ENCODE measurements around the gene CSE1L.
"Not testable (repeated sequence)": the region's sequence is repeated elsewhere in the genome, so short reads cannot be mapped to it uniquely, and the experiment has no call there.

Gene CSE1L

DNA sequence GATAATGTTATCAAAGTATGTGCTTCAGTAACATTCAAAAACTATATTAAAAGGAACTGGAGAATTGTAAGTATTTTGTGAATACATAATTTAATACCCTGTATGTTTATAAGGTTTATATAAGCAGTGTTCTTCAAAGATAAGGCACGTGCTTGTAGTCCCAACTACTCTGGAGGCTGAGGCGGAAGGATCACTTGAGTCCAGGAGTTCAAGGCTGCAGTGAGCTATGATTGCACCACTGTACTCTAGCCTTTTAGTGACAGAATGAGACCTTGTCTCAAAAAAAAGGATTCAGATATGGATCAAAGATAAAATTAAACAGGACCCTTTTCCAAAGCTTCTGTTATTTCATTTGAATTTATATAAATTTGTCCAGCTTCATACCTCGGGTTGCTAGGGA lies 17.2 kb downstream of the CSE1L start:
- DNase-seq (ENCODE audit: low spot score) = no peak

DNA sequence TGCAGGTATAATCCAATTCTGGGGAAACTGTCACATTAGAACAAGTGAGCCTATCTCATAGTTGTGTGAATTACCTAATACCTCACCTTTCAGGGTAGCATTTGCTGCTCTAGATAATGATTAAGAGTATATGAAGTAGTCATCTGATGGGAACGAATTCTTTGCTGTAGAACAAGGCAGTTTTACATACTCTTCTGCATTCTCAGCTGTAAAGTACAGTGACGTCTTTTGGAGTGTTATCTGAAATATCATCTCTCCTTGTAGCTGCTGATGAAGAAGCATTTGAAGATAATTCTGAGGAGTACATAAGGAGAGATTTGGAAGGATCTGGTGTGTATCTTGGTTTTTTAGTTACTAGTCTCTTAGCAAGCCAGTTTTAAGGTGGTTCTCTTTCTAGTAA lies 28.4 kb downstream of the CSE1L start:
- DNase-seq (ENCODE audit: low spot score) = no peak

DNA sequence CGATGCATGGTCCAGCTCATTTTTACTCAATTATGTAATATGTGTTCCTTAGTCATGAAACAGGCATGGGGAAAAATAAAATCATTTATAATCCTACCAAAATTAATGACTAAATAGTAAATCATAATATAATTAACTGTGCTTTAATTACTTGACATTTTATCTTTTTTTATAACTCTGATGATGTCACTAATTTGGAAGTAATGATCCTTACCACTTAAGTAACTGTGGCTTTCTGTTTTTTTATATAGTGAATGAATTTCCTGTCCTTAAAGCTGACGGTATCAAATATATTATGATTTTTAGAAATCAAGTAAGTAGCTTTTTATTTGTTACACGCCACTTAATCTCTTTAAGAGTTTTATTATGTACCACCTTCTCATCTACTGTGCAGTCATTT lies 32.2 kb downstream of the CSE1L start:
- no peak for DNase-seq (ENCODE audit: low spot score)

DNA sequence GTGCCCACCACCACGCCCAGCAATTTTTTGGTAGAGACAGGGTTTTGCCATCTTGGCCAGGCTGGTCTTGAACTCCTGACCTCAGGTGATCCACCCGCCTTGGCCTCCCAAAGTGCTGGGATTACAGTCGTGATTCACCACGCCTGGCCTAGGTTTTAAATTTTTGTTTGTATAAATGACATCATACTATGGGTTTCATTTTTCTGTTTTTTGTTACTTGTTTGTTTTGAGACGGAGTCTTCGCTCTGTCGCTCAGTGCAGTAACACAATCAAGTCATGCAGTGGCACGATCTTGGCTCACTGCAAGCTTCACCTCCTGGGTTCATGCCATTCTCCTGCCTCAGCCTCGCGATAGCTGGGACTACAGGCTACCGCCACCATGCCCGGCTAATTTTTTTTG lies 36.2 kb downstream of the CSE1L start:
- DNase-seq (ENCODE audit: low spot score) = not testable (repeated sequence)

DNA sequence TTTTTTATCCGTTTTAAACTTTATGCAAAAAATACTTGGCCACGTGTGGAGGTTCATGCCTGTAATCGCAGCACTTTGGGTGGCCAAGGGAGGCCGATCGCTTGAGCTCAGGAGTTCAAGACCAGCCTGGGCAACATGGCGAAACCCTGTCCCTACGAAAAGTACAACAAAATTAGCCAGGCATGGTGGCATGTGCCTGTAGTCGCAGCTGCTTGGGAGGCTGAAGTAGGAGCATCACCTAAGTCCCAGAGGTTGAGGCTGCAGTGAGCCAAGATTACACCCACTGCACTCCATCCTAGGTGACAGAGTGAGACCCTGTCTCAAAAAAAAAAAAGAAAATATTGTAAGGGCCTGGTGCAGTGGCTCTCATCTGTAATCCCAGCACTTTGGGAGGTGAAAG lies 45.0 kb downstream of the CSE1L start:
- DNase-seq (ENCODE audit: low spot score) = no peak

DNA sequence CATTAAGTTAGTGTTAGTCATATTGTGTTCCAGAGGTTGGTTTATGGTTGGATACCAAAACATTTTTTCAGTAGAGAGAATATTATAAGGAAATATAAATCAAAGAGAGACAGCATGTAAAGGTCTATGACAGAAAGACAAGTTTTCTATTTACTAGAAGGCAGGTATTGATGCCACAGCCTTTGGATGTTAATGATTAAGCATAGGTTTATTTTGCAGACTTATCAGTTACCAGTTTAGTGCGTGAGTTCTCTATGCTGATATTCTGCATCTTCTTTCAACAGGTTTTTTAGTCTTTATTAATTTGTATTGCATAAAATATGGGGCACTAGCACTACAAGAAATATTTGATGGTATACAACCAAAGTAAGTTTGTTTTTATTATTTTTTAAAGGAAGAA lies 45.6 kb downstream of the CSE1L start:
- no peak for DNase-seq (ENCODE audit: low spot score)

DNA sequence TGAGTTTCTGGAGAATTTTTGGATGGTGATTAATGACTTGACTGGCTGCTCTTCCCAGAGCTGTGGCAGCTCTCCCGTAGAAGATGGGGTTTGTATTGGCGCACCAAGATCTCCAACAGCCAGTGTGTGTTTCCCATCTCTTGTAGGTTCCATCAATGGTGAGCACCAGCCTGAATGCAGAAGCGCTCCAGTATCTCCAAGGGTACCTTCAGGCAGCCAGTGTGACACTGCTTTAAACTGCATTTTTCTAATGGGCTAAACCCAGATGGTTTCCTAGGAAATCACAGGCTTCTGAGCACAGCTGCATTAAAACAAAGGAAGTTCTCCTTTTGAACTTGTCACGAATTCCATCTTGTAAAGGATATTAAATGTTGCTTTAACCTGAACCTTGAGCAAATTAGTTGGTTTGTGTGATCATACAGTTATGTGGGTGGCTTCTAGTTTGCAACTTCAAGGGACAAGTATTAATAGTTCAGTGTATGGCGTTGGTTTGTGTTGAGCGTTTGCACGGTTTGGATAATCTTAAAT lies 50.2 kb downstream of the CSE1L start:
- DNase-seq (ENCODE audit: low spot score) = no peak

DNA sequence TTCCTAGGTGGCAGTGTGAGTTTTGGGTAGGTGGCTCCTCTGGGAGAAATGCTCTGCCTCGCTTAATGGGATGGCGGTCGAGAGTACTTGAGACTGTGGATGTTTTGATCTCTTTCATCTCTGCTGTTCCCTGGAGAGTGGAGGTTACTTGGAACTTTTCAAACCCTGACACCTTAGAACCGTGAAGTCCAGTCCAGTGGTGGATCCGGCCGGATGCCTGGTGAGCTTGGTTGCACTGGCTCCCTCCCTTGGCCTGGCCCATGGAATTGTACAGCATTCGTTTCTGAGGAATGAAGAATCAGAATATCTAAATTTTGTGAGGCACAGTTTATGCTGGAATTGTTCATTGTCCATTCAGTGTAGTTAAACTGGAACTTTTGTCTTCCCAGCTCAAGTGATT lies 51.0 kb downstream of the CSE1L start:
- DNase-seq (ENCODE audit: low spot score) = no peak

DNA sequence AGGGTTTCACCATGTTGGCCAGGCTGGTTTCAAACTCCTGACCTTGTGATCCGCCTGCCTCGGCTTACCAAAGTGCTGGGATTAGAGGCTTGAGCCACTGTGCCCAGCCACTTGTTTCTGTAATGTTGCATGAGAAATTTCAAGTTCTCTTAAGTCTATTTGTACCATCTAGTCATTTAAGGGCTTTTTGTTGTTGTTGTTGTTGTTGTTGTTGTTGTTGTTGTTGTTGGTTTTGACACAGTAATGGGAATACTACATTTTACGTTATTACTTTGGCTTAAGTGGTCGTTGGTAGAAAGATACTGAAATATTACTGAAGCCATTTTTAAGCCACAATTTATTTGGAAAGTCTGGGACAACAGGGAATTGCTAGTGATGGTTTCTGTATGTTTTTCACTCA lies 52.0 kb downstream of the CSE1L start:
- no peak for DNase-seq (ENCODE audit: low spot score)

DNA sequence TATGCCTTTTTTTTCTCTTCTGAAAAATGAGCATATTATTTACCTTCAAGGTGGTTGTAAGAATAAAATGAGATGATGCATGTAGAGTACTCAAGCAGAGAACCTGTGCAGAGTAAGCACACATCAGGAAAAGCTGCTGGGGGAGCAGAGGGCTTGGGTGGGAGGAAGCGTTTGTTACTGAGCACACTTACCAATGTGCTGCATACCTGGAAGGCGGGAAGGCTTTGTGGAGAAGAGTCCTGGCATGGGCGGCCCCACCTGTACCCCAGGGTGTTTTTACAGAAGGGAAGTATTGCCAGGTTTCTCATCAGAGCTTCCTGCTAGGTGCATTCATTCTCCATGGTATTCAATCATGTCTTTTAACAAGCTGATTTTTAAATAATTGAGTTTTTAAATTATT lies 52.9 kb downstream of the CSE1L start:
- no peak for DNase-seq (ENCODE audit: low spot score)

DNA sequence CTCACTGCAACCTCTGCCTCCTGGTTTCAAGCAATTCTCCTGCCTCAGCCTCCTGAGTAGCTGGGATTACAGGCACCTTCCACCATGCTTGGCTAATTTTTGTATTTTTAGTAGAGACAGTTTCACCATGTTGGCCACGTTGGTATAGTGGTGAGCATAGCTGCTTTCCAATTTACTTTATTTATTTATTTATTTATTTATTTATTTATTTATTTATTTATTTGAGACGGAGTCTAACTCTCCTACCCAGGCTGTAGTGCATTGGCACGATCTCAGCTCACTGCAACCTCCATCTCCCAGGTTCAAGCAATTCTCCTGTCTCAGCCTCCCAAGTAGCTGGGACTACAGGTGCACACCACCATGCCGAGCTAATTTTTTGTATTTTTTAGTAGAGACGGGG lies 54.2 kb downstream of the CSE1L start:
- not testable (repeated sequence) for DNase-seq (ENCODE audit: low spot score)

DNA sequence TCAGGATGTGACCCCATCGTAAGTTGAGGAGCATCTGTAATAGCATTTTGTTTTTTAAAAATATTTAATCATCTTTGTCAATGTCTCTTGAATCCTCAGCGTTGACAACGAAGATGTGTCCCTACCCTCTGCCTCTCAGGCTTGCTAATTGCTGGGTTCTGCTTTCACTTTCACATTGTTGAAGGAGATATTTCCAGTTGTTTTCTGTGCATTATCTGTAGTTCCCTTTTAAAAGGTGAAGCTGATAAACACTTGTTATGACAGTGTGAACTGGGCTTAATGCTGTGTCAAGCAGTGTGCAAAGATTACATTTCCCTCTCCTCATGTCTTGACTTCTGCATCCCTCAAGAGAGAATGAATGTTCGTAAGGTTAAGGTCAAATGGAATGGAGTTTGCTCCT lies 54.9 kb downstream of the CSE1L start:
- no peak for DNase-seq (ENCODE audit: low spot score)

DNA sequence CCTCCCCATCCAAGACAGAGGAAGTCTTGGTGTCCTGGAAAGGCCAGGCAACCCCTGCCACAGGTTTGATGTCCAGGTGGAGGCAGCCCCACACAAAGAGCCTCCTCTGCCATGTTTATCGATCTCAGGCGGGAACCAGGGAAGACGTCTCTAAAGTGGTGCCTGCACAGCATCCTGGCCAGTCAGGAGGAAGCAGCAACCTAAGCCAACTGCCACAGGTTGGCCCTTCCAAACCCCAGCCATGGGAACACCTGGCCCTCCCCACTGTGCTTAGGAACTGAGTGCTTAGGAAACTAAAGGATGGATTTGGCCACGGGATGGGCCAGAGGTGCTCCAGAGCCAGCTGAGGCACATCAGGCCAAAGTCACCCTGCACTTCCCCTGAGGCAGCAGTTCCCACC lies 56.9 kb downstream of the CSE1L start:
- DNase-seq (ENCODE audit: low spot score) = no peak

DNA sequence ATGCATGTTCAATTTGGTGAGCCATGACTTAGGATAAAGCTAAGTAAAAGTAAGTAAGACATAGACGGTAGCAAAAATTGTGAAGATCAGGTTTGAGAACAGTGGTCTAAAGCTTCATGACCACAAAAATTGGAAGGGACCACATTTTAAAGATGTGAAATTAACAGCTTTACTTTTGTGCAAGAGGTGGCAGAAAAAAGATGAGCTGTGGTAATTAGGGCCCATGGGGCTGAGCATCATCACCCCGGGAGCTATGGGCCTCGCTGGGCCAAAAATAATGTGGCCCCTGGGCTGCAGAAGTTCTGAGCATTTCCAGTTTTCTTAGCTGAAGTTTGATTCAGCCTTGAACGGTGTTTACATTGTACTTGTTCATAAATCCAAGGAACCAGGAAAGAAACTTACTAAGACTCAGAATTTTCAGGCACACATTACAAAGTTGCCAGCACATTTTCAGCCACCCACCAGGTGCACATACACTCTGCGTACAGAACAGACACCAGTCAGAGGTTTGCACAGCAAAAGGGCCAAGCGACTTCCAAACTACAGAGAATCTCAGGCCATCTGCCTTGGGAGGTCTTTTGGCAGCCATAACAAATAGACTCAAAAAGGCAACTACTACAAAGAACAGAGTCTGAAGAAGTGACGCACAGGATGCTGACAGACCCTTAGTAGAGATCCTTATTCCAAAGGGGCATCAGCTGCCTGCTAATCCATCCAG lies 57.7 kb downstream of the CSE1L start:
- DNase-seq (ENCODE audit: low spot score) = no peak

DNA sequence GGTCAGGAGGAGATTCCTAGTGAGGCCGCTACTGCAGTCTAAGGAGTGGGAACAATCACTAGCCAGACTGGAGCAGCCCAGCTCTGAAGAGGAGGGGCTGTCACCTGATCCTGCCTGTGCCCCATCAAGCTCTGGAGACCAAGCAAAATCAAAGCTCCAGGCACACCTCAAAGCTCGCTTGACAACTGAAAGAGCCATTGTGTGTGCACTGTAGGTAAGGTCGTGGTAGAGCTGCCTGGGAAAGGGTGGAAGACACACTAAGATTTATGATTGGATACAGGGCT lies 58.2 kb downstream of the CSE1L start:
- no peak for DNase-seq (ENCODE audit: low spot score)

DNA sequence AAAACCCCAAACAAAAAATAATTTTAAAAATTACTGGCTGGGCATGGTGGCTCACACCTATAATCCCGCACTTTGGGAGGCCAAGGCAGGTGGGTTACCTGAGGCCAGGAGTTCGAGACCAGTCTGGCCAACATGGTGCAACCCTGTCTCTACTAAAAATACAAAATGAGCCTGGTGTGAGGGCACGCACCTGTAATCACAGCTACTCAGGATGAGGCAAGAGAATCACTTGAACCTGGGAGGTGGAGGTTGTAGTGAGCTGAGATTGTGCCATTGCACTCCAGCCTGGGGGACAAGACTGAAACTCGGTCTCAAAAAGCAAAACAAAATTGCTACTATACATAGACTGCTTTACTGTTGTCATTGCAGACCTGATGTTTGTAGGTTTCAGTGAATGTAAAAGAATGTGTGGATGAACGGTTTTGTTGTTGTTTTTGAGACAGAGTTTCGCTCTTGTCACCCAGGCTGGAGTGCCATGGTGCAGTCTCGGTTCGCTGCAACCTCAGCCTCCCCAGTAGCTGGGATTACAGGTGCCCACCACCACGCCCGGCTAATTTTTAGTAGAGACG lies 59.0 kb downstream of the CSE1L start:
- DNase-seq (ENCODE audit: low spot score) = not testable (repeated sequence)

DNA sequence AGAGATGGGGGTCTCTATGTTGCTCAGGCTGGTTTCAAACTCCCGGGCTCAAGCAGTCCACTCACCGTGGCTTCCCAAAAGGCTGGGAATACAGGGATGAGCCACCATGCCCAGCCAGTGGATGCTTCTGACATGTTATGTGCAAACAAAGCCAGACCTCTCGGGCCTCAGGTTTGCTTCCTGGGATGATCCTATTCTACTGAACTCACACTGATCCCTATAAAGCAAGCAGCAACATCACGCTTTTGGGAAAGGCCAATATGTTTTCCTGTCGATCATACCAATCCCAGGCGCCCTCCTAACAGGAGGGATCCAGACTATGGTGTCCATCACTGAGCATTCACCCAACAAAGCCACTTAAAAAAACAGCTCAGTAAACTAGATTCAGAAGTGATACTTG lies 60.2 kb downstream of the CSE1L start:
- no peak for DNase-seq (ENCODE audit: low spot score)

DNA sequence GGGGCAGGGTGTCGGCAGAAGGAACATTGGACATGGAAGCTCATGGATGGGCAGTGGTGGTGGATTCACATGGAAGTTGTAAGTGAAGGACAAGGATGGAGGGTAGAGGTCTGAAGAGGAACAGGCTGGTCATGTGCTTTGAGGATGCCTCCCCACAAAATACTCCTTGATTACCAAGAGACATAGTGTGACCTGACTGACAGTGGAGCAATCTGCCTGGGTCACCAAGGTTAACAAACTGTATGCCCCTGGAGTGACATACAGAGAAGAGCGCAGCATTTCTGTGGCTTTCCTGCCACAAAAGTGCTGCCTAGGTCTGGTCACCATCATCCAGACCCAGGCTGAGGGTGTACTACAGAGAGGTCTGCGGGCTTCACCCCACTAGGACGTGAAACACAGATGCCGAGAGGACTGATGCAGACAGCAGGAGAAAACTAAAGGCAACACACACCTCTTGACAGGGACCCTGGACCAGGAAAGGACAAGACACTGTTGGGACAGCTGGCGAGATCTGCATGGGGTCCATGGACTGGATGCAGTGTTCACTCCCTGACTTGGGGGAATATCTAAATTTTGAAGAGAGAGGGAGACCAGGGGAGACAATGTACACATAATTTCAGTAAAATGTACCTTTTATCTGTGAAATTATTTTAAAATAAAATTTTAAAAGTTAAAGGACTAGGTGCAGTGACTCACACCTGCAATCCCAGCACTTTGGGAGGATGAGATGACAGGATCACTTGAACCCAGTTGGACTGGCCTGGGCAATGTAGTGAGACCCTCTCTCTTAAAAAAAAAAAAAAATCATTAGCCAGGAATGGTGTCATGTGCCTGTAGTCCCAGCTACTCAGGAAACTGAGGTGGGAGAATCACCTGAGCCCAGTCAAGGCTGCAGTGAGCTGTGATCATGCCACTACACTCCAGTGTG lies 64.9 kb downstream of the CSE1L start:
- no peak for DNase-seq (ENCODE audit: low spot score)

DNA sequence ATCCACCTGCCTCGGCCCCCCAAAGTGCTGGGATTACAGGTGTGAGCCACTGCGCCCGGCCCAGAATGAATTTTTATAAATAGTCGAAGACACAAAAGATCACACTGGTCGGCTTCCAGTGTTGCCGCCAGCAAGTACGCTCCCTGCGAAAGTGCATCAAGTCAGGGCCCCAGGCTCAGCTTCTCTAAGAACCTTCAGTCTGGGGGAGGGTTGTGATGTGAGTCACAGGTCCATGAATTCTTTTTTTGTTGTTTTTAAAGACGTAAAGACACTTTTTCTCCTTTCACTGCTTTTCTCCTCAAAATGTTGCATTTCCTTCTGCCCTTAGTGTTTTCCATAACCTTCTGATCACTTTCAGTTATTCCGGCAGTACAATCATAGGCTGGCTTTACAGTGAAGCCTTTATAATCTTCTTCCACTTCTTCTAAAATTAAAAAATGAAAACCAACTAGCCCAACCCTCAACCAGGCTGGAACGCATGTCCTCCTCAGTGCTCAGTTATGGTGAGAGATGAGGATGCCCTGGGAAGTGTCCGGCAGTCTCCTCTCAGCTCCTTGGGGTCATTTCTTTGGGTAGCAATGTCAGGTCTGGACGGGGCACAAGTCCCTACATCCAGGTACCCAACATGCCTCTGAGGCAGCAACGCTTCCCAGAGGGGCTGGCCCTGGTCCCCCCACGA lies 66.6 kb downstream of the CSE1L start:
- no peak for DNase-seq (ENCODE audit: low spot score)

DNA sequence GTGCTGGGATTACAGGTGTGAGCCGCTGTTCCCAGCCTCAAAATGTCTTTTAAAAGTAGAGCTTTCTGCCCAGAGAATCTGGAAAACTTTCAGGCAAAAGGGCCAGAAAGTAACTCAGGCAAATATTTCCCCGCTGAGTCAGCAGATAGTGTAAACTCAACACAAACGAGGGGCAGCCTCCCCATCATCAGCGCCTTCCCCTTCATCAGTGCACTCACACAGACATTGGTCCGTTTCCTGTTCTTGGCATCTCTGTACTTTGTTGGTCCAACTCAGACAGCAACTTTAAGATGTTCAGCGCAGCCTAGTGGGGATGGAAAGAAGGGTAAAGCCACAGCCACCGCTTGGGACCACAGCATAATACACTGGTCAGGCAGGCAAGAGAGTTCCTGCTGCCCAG lies 69.5 kb downstream of the CSE1L start:
- DNase-seq (ENCODE audit: low spot score) = no peak

DNA sequence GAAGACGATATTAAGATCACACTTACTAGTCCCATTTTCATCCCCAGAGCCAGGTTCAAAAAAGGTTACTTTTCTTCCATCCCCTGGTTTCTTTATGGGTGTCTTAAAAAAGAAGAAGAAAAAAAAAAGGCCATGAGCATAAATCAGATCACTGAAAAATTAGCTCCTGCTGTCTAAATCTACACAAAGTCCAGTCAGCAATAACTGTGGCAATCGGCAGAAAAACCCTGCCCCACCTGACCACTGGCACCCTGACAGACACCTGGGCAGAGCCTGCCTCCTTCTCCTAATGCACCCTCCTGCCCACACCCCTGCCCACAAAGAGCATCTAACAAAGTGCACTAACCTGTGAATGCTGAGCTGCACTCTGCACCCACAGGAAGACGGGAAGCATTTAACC lies 72.2 kb downstream of the CSE1L start:
- DNase-seq (ENCODE audit: low spot score) = no peak

DNA sequence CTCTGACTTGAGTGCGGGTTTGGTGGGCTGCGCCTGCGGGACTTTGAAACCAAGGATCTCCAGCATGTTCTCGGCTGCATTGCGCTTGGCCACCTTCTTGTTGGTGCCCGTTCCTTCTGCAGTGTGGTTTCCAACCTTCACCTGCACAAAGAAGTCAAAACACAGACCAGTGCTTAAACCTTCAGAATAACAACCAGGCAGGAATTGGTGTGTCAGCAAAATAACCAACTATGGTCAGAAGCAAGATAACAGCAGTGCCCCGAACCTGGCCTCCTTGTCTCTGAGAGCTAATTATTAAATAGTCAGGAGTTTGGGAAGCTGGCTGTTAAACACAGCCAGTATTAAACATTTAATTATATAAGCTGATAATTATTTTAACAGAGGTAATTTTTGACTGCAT lies 73.9 kb downstream of the CSE1L start:
- no peak for DNase-seq (ENCODE audit: low spot score)

DNA sequence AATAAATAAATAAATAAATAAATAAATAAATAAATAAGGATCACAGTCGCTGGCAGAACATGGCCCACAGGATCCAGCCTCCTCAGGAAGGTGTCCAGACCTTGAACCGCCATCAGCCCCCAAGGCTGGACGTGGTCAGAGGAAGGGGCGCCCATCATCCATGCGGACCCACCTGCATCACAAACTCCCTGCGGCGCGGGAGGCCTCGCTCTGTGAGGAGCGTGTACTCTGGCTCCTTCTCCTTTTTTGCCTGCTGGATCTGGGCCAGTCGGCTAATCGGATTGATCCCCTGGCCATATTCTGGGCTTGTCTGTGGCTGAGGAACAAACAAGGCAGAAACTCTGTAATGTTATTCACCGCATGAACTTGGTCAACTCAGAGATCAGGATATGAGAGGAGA lies 76.8 kb downstream of the CSE1L start:
- no peak for DNase-seq (ENCODE audit: low spot score)

All from HuH-7 (cell line).